Lower leg skin (tissue), 4 donors: ENCODE results near the gene NTM. TPM values are rescaled to one million over a fixed set of nuclear protein-coding genes. Genes with fewer than 3 reads are reported as not detected.

Experiments used
- DNase-seq, 2 donors: peaks; one replicate each; pipeline ENCODE4 v3.0.0-alpha.2; 2019; ENCODE audit warnings: low spot score in 2 of 2
- H3K4me3 ChIP-seq: fragments of 200-600 bp; sonication (generic); 2 replicates; pipeline ENCODE4 v1.5.1; 2017; ENCODE audit warnings: mild to moderate bottlenecking, low read depth; ENCODE audit not compliant: poor library complexity, severe bottlenecking
- POLR2A ChIP-seq, 2 donors: fragments of 450-650 bp; IDR thresholded peaks; one replicate each; pipeline ENCODE4 v1.6.1; 2016 to 2017; ENCODE audit warnings: antibody characterized with exemption in 2 of 2, mild to moderate bottlenecking in 1 of 2, moderate library complexity in 1 of 2
- WGBS, 2 donors: methylation state at CpG; one replicate each; pipeline ENCODE4 v1.1.5; 2018; 5-methylcytosine and 5-hydroxymethylcytosine counted together
- intact Hi-C: fragments of 100-400 bp; cut with DNase I; formaldehyde crosslinking; loops from one replicate; pipeline ENCODE4 v1.15.0; 2023; ENCODE audit warnings: low total_unique reads
- total RNA-seq, 4 donors: library from RNA; depleted of rRNA; stranded (reverse); fragments of >200 nt; gene quantifications; one replicate each; pipeline ENCODE4 v1.1.0, GENCODE V29; 2016
- TF ChIP-seq, protein P1 (sequence below), 3 donors: fragments of 450-650 bp; IDR thresholded peaks; one replicate each; pipeline ENCODE4 v1.5.1; 2016; ENCODE audit warnings: antibody characterized with exemption in 3 of 3, mild to moderate bottlenecking in 3 of 3, moderate library complexity in 2 of 3

NTM gene
- total RNA-seq, 4 donors from 2014 or later = 2.8 to 5.7 (median 4.9) TPM

DNA sequence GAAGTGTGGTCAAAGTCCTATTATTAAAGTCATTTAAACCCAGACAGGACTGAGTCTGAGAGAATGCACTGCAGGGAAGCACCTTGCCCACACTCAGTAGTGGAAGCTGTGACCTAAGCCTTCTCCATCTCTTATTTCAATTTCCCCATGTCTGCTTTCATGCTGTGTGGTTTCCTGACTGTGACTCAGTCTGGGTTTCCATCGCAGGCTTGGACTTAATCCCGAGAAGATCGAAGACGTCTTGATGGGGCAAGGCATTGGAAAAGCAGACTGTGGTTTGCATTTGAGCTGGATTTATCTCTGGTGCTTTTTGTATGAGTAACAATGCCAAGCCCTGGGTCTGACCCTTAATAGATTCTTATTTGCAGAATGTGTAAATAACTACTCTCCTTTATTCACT is 238.9 kb downstream of the NTM start:
- no peak overlapping the region for H3K4me3 ChIP-seq
- WGBS, 2 donors = 47 to 57% methylated on average over 4 of the region's 4 CpGs
- no peak for TF ChIP-seq POLR2A (IDR thresholded peaks at IDR 0.05)
- TF ChIP-seq, protein P1, sequence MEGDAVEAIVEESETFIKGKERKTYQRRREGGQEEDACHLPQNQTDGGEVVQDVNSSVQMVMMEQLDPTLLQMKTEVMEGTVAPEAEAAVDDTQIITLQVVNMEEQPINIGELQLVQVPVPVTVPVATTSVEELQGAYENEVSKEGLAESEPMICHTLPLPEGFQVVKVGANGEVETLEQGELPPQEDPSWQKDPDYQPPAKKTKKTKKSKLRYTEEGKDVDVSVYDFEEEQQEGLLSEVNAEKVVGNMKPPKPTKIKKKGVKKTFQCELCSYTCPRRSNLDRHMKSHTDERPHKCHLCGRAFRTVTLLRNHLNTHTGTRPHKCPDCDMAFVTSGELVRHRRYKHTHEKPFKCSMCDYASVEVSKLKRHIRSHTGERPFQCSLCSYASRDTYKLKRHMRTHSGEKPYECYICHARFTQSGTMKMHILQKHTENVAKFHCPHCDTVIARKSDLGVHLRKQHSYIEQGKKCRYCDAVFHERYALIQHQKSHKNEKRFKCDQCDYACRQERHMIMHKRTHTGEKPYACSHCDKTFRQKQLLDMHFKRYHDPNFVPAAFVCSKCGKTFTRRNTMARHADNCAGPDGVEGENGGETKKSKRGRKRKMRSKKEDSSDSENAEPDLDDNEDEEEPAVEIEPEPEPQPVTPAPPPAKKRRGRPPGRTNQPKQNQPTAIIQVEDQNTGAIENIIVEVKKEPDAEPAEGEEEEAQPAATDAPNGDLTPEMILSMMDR (IDR thresholded peaks at IDR 0.05) = no peak
- intact Hi-C loops = no loop called here
- no peak for DNase-seq

DNA sequence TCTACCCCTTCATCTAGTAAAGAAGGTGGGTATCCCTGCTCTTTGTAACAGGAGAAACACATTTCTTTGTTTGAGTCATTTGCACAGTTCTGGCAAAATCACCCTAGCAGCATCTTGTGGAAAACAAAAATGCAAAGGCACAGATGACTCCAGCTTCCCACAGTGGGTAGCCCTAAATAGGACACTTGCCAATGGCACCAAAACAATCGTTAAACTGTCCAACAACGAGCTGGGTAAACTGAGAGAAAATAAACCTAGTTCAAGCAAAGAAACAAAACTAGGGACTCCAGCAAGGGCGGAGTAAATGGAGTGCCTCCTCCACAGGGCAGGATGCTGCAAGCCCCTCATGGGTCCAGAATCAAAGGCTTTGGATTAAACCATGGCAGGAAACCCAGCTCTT is 239.5 kb downstream of the NTM start:
- DNase-seq = no peak
- TF ChIP-seq POLR2A (IDR thresholded peaks at IDR 0.05) = no peak
- TF ChIP-seq, protein P1 (IDR thresholded peaks at IDR 0.05) = no peak
- intact Hi-C loops = no loop called here
- 67 to 70% methylated on average over 3 of the region's 3 CpGs for WGBS, 2 donors
- no peak overlapping the region for H3K4me3 ChIP-seq

DNA sequence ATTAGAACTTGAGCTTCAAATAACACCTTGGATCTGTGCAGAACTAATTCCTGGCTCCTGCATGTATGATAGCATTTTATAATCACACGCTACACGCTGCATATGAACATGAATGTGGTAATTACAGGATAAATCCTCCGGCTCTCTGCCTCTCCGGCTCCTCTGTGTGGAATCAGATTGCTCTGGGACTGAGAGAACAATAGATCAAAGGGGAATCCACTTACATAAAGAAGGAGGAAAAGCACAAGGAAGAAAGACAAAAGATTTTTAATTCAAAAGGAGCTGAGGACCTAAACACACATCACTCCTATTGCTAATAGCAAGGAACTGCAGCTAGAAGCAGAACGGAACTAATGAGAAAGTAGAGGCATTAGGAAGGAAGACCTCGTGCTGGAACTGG is 240.9 kb downstream of the NTM start:
- TF ChIP-seq, protein P1 (IDR thresholded peaks at IDR 0.05) = no peak
- no peak for TF ChIP-seq POLR2A (IDR thresholded peaks at IDR 0.05)
- intact Hi-C loops = no loop called here
- no peak for DNase-seq
- no peak overlapping the region for H3K4me3 ChIP-seq
- whole genome bisulfite sequencing, 2 donors = 68 to 74% methylated on average over 6 of the region's 6 CpGs

DNA sequence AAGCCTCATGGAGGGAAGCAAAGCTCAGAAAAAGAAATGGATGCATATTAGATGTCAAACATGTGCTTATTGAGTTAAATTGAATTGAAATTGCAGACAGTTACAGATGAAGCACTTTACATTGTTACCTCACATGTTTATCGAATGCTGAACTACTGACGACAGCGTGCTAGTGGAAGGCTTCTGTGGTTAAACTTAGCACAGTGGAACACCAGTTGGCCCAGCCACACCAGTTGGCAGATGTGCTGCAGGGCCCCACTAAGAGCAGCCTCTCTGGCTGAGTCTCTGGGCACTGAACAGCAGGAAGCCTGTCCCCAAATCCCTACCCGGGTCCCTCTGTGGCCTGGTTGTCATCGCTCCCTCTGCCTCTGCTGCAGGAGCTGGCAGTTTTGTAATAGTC is 242.1 kb downstream of the NTM start:
- no peak for DNase-seq
- no peak overlapping the region for H3K4me3 ChIP-seq
- intact Hi-C loops = no loop called here
- TF ChIP-seq POLR2A (IDR thresholded peaks at IDR 0.05) = no peak
- TF ChIP-seq, protein P1 (IDR thresholded peaks at IDR 0.05) = no peak
- WGBS, 2 donors = 80 to 84% methylated on average over 5 of the region's 5 CpGs

DNA sequence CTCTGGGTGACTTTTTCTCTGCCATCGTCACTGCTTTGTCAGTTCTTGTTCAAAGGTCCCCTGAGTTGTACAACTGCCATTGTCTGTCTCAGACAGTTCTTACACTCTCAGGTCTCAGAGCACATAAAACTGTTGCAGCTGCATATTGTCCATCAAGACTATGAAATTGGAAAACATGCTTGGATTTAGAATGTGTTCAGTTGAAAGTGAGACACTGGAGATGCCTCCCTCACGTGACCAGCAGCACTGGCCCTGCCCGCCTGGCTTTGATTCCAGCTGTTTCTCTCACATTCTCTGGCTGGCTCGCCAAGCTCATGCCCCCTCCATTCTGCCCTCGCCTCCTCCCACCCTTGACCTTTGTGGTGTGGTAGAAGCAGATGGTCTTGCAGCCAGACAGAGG is 244.2 kb downstream of the NTM start:
- intact Hi-C loops = no loop called here
- TF ChIP-seq, protein P1 (IDR thresholded peaks at IDR 0.05) = no peak
- no peak for TF ChIP-seq POLR2A (IDR thresholded peaks at IDR 0.05)
- H3K4me3 ChIP-seq = no peak overlapping the region
- 50 to 57% methylated on average over 5 of the region's 5 CpGs for WGBS, 2 donors
- no peak for DNase-seq

DNA sequence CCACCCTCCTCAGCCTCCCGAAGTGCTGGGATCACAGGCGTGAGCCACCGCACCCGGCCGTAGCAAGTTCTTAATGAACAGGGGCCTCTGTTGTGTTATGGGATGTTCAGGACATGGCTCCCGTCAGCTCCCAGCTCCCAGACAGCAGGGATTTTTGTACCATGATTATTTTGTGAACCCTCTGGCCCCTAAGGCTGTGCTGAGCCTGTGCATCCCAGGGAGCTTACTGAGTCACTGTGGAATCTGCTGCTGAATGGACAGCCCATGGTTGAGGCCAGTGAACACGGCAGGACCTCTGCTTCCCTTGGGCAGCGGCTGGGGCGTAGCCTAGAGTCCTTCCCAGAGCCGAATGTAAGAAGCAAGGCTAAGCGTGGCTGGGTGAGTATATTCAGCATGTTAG is 245.2 kb downstream of the NTM start:
- intact Hi-C loops = no loop called here
- 76 to 81% methylated on average over 11 of the region's 11 CpGs for WGBS, 2 donors
- no peak overlapping the region for H3K4me3 ChIP-seq
- no peak for TF ChIP-seq POLR2A (IDR thresholded peaks at IDR 0.05)
- TF ChIP-seq, protein P1 (IDR thresholded peaks at IDR 0.05) = no peak
- DNase-seq = no peak
